ENCODE results near the gene PYGM. TPM values are rescaled to one million over a fixed set of nuclear protein-coding genes. Genes with fewer than 3 reads are reported as not detected.

PYGM gene
- total RNA-seq, 1 donor from 2014 or later, result 0.26 TPM

DNA sequence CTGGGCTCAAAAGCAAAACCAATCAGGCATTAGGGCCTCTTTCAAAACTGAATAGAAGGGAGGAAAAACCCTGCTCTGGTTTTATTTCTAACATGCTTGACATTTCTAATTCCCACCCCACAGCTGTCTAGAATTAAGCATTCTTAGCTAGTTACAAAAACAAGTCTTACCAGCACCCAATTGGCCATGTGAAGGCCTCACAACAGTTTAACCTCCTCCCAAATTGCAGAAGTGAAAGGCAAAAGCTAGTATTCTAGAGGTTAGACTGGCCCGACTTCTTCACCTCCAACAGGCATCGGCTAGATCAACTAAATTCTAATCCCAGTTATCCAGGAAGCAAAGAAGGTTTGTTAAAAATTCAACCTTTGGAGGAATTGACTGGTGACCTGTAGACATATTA lies 12.1 kb upstream of the PYGM start:
- no peak for DNase-seq (ENCODE audit: low read depth)
- no peak for FAIRE-seq
- TF ChIP-seq, protein P1, sequence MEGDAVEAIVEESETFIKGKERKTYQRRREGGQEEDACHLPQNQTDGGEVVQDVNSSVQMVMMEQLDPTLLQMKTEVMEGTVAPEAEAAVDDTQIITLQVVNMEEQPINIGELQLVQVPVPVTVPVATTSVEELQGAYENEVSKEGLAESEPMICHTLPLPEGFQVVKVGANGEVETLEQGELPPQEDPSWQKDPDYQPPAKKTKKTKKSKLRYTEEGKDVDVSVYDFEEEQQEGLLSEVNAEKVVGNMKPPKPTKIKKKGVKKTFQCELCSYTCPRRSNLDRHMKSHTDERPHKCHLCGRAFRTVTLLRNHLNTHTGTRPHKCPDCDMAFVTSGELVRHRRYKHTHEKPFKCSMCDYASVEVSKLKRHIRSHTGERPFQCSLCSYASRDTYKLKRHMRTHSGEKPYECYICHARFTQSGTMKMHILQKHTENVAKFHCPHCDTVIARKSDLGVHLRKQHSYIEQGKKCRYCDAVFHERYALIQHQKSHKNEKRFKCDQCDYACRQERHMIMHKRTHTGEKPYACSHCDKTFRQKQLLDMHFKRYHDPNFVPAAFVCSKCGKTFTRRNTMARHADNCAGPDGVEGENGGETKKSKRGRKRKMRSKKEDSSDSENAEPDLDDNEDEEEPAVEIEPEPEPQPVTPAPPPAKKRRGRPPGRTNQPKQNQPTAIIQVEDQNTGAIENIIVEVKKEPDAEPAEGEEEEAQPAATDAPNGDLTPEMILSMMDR (IDR thresholded peaks at IDR 0.05; ENCODE audit: insufficient read depth, low read length, severe bottlenecking), result no peak
- Histone ChIP-seq H3K36me3 (ENCODE audit: control insufficient read depth, insufficient read depth, low read length) (peaks cover 63% of the 10 kb centered on the region), H3K27me3 (ENCODE audit: control insufficient read depth, insufficient read depth, low read length) (no peaks in the 10 kb centered on the region), H3K4me3 (ENCODE audit: low read depth, low read length) (no peak overlapping the region)

DNA sequence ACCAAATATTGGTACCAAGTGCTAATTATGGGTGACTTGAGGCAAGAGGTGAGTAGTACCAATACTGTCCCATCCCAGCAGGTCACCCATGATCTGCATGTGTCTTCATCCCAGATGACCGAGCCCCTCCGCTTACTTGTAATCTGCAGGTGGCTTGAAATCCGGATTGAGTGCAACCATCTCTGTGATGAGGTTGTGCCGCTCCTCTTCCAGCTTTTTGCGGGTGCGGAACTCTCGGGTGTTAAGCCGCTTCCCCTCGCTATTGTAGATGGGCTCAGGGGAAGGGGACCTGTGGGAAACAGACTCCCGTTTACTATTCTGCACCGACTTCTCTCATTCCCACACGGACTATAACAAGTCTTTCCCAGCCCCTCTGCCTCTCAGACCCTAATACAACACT lies 10.3 kb upstream of the PYGM start:
- H3K4me3 ChIP-seq (ENCODE audit: low read depth, low read length), result no peak overlapping the region
- H3K36me3 ChIP-seq (ENCODE audit: control insufficient read depth, insufficient read depth, low read length), result peaks cover 70% of the 10 kb centered on the region
- H3K27me3 ChIP-seq (ENCODE audit: control insufficient read depth, insufficient read depth, low read length), result no peaks in the 10 kb centered on the region
- TF ChIP-seq, protein P1 (IDR thresholded peaks at IDR 0.05; ENCODE audit: insufficient read depth, low read length, severe bottlenecking), result no peak
- no peak for FAIRE-seq
- DNase-seq (ENCODE audit: low read depth), result no peak

DNA sequence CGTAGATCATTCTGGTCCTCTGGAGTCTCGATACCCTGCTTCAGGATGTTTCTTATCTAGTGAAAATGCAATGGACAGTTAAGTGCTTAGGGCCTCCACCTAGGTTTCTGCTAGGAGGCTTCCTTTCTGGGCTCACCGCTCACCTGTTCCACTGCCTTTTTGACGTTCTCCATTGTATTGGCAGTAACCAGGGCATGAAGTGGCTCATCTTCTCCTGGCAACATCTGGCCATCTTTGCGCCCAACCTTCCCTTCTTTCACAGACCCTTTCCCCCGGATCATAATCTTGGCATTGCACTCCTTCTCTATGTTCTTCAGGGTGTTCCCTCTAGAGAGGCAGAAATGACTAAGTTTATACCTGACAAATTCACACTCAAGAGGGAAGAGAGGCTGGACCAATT lies 9.5 kb upstream of the PYGM start:
- Histone ChIP-seq H3K36me3 (ENCODE audit: control insufficient read depth, insufficient read depth, low read length) (peaks cover 71% of the 10 kb centered on the region), H3K27me3 (ENCODE audit: control insufficient read depth, insufficient read depth, low read length) (no peaks in the 10 kb centered on the region), H3K4me3 (ENCODE audit: low read depth, low read length) (no peak overlapping the region)
- no peak for FAIRE-seq
- TF ChIP-seq, protein P1 (IDR thresholded peaks at IDR 0.05; ENCODE audit: insufficient read depth, low read length, severe bottlenecking), result no peak
- DNase-seq (ENCODE audit: low read depth), result no peak

DNA sequence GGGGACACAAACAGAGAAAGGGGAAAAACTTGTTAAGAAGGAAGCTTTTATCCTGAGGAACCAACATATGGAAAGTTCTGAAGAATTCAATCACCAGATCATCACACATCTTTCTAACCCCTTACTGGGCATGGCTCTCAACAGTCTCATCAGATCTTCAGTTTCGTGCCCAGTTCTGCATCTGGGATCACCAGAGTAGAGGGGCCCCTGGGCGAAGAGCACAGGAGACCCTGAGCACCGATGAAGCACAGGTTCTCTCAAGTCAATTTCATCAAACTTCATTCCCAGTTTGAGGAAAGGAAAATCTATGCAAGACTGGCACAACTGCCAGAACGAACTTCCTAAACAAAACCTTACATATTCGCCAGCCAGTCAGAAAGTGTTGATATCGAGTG lies 8.5 kb upstream of the PYGM start:
- H3K36me3 ChIP-seq (ENCODE audit: control insufficient read depth, insufficient read depth, low read length), result peaks cover 74% of the 10 kb centered on the region
- TF ChIP-seq, protein P1 (IDR thresholded peaks at IDR 0.05; ENCODE audit: insufficient read depth, low read length, severe bottlenecking), result no peak
- H3K27me3 ChIP-seq (ENCODE audit: control insufficient read depth, insufficient read depth, low read length), result no peaks in the 10 kb centered on the region
- H3K4me3 ChIP-seq (ENCODE audit: low read depth, low read length), result no peak overlapping the region
- DNase-seq (ENCODE audit: low read depth) (no peak), FAIRE-seq (no peak)

DNA sequence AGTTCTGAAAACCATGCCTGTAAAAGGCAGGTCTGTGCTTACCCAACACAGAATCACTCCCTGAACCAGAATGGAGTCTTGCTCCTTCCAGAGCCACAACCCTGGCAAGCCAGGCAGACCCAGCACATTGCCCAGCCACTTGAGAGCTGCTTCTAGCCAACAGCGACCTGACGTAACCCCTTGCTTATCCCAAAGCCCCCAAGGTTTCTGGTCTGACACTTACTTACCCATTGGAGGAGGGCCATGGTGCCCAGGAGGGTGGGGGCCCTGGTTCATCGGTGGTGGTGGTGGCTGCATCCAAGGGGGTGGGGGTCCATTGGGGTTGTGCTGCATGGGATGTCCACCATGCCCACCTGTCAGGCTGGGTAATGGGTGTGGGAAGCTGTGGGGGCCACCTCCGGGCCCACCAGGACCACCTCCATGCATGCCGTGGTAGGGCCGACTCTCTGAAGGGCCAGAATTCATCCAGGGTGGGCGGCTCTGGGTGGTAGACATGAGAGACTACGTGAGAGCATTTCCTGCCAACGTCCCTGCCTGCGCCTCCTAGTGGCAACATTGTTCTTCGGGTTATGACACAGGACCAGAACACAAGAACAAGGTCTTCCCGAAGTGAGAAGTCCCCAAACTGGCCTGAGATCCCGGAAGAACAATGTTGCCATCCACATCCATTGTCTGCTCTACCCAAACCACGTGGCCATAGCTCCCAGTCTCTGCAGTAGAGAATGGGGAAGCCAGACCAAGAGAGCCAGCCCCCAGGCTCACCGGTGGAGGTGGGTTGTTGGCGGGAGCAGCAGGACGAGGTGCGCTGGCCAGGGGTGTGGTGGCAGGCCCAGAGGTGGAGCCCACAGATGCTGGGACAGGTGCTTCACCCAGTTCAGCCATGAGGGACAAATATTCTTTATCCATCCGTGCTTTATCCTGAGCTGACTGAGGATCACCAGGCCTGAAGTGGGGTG lies 7.8 kb upstream of the PYGM start:
- DNase-seq (ENCODE audit: low read depth) (peak; percentile 37), FAIRE-seq (no peak)
- no peaks in the 10 kb centered on the region for H3K27me3 ChIP-seq (ENCODE audit: control insufficient read depth, insufficient read depth, low read length)
- H3K36me3 ChIP-seq (ENCODE audit: control insufficient read depth, insufficient read depth, low read length), result peaks cover 70% of the 10 kb centered on the region
- TF ChIP-seq, protein P1 (IDR thresholded peaks at IDR 0.05; ENCODE audit: insufficient read depth, low read length, severe bottlenecking), result peak; percentile 82
- no peak overlapping the region for H3K4me3 ChIP-seq (ENCODE audit: low read depth, low read length)
